Ovary (tissue), 3 donors: Measurements from ENCODE around the gene PSG2.
"Not testable (repeated sequence)": the region's sequence is repeated elsewhere in the genome, so short reads cannot be mapped to it uniquely, and the experiment has no call there.

Source experiments
- EP300 ChIP-seq: sonication (generic); formaldehyde crosslinking; IDR thresholded peaks from one replicate; pipeline ENCODE4 v1.6.1; 2017; ENCODE audit warnings: antibody characterized with exemption
- POLR2A ChIP-seq: fragments of 450-650 bp; IDR thresholded peaks from one replicate; pipeline ENCODE4 v1.6.1; 2017; ENCODE audit warnings: antibody characterized with exemption, mild to moderate bottlenecking, moderate library complexity
- TF ChIP-seq, protein P1 (sequence below), 3 donors: fragments of 450-650 bp in 2 of 3; fragments of 200-600 bp in 1 of 3; IDR thresholded peaks; one replicate each; pipeline versions ENCODE4 v1.5.1 to v1.8.0; 2016 to 2022; ENCODE audit warnings: antibody characterized with exemption in 3 of 3, mild to moderate bottlenecking in 1 of 3
- donor health status: DM: no; HTN: no; CAD: no.

- TF ChIP-seq, protein P1, sequence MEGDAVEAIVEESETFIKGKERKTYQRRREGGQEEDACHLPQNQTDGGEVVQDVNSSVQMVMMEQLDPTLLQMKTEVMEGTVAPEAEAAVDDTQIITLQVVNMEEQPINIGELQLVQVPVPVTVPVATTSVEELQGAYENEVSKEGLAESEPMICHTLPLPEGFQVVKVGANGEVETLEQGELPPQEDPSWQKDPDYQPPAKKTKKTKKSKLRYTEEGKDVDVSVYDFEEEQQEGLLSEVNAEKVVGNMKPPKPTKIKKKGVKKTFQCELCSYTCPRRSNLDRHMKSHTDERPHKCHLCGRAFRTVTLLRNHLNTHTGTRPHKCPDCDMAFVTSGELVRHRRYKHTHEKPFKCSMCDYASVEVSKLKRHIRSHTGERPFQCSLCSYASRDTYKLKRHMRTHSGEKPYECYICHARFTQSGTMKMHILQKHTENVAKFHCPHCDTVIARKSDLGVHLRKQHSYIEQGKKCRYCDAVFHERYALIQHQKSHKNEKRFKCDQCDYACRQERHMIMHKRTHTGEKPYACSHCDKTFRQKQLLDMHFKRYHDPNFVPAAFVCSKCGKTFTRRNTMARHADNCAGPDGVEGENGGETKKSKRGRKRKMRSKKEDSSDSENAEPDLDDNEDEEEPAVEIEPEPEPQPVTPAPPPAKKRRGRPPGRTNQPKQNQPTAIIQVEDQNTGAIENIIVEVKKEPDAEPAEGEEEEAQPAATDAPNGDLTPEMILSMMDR (IDR thresholded peaks at IDR 0.05): not testable (repeated sequence)
- TF ChIP-seq POLR2A, EP300: not testable (repeated sequence)
Observed at GRCh38 chr19:43077881-43078280, 4.6 kb downstream of the PSG2 start.
